Vagina (tissue), 2 donors: Measurements from ENCODE around the gene SUSD1.

Experiments used
- CTCF ChIP-seq, 3 experiments: fragments of 450-650 bp in 2 of 3; fragments of 200-600 bp in 1 of 3; sonication (generic) in 1 of 3; IDR thresholded peaks; one replicate each; pipeline ENCODE4 v1.5.1; 2017 to 2019; ENCODE audit warnings: antibody characterized with exemption in 3 of 3, mild to moderate bottlenecking in 2 of 3, moderate library complexity in 2 of 3
- POLR2A ChIP-seq, 2 donors: fragments of 450-650 bp; IDR thresholded peaks; one replicate each; pipeline ENCODE4 v1.6.1; 2017; ENCODE audit warnings: antibody characterized with exemption in 2 of 2, mild to moderate bottlenecking in 2 of 2, moderate library complexity in 2 of 2
- POLR2AphosphoS5 ChIP-seq, 2 donors: sonication (generic); formaldehyde crosslinking; IDR thresholded peaks; one replicate each; pipeline ENCODE4 v1.9.0; 2017; ENCODE audit warnings: antibody characterized with exemption in 2 of 2, mild to moderate bottlenecking in 2 of 2, low read depth in 1 of 2; ENCODE audit not compliant: insufficient read depth in 1 of 2

- TF ChIP-seq CTCF (IDR thresholded peaks at IDR 0.05) (no peak), POLR2AphosphoS5 (IDR thresholded peaks at IDR 0.05; ENCODE audit: insufficient read depth in 1 of 2, low read depth in 1 of 2) (no peak), POLR2A (IDR thresholded peaks at IDR 0.05) (no peak)
Measured at GRCh38 chr9:112158656-112159367, 16.3 kb downstream of the SUSD1 start.
